GM23248 (cell line): Measurements from ENCODE around the gene BAD.

Experiments used
- EZH2 ChIP-seq: fragments of 200-600 bp; sonication (generic); IDR thresholded peaks from 2 replicates; pipeline ENCODE4 v1.6.1; 2018; ENCODE audit warnings: antibody characterized with exemption, mild to moderate bottlenecking; ENCODE audit not compliant: insufficient read depth, poor library complexity, severe bottlenecking
- EZH2phosphoT487 ChIP-seq: fragments of 200-600 bp; sonication (generic); IDR thresholded peaks from 2 replicates; pipeline ENCODE4 v1.6.1; 2018; ENCODE audit warnings: antibody characterized with exemption, moderate library complexity, mild to moderate bottlenecking, low read depth; ENCODE audit not compliant: insufficient read depth

DNA sequence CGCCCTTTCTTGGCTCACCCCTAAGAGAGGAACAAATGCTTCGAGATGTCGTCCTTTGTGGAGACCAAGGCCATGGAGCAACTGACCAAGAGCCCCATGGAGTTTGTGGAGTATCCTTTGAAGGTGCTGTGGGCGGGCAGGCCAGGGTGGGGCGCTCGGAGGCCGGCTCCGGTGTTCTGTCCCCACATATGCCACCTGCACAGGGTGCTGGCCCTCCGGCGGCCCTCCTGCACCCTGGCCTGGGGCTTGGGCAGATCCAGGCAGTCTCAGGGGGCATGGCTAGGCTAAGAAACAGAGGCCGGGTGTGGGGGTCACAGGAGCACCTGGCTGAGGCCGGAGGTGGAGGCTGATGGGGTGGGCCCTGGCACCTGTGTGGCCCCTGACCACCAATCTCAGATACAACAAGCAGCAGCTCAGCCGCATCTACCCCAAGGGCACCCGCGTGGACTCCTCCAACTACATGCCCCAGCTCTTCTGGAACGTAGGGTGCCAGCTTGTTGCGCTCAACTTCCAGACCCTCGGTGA lies 22.8 kb downstream of the BAD start:
- TF ChIP-seq EZH2: no peak
- TF ChIP-seq EZH2phosphoT487: no peak
